Erythroblast (primary cell): ENCODE data around the gene CDK5RAP2.

Experiments used
- GATA1 ChIP-seq: IDR thresholded peaks from 2 replicates; pipeline ENCODE4 v1.6.1; 2011; ENCODE audit warnings: low read depth, mild to moderate bottlenecking, control low read depth, low read length, moderate library complexity
- POLR2A ChIP-seq: IDR thresholded peaks from 2 replicates; pipeline ENCODE4 v1.6.1; 2011; ENCODE audit warnings: mild to moderate bottlenecking, low read length

DNA sequence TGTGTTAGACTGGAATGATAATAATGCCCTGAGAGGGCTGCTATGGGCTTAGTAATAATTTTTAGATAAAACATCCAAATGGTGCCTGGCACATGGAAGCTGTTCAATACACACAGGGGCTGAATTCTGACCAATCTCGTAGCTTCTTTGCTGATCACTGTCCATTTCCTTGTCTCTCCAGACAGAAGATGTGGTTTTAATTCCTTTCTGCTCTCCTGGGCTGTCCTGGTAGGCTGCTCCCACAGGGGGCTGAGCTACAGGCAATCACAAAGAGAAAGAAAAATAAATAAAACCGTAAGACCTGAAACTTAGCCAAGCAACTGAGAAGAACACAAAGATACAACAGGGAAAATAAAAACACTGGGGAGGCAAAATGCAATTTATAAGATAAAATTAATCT lies 136.5 kb downstream of the CDK5RAP2 start:
- TF ChIP-seq POLR2A (no peak), GATA1 (no peak)
